Measurements from ENCODE around the gene SAXO1. TPM values are rescaled to one million over a fixed set of nuclear protein-coding genes. Genes with fewer than 3 reads are reported as not detected.

Gene SAXO1
- total and polyA plus RNA-seq, 7 donors = 0.08 to 1.9 (median 0.38) TPM; not detected in 4

DNA sequence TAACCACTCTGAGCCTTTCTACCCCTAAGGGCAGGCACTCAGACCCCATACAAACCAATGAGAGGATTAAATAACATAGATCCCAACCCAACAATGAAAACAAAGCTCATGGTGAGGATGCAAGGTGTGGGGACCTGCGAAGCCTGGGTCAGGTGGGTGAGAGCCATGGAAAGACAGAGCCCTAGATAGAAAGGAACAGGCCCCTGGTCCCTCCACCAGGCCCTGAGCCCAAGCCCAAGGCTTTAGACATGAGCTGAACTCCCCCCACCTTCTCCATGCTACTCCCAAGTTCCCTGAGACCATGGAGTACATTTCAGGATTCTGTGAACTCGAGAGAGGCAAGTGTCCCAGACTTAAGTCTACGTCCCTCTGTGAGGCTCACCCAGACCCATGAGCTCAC lies 106.5 kb downstream of the SAXO1 start:
- Histone ChIP-seq H3K27me3 (ENCODE audit: insufficient read depth in 3 of 3, low read length in 2 of 3) (no peaks in the 10 kb centered on the region), H3K27ac (no peak overlapping the region), H3K36me3 (ENCODE audit: insufficient read depth in 1 of 2, low read depth in 1 of 2) (no peaks in the 10 kb centered on the region), H3K4me3 (no peak overlapping the region), H3K9me3 (no peaks in the 10 kb centered on the region), H3K4me1 (no peaks in the 10 kb centered on the region)
- TF ChIP-seq, protein P1, sequence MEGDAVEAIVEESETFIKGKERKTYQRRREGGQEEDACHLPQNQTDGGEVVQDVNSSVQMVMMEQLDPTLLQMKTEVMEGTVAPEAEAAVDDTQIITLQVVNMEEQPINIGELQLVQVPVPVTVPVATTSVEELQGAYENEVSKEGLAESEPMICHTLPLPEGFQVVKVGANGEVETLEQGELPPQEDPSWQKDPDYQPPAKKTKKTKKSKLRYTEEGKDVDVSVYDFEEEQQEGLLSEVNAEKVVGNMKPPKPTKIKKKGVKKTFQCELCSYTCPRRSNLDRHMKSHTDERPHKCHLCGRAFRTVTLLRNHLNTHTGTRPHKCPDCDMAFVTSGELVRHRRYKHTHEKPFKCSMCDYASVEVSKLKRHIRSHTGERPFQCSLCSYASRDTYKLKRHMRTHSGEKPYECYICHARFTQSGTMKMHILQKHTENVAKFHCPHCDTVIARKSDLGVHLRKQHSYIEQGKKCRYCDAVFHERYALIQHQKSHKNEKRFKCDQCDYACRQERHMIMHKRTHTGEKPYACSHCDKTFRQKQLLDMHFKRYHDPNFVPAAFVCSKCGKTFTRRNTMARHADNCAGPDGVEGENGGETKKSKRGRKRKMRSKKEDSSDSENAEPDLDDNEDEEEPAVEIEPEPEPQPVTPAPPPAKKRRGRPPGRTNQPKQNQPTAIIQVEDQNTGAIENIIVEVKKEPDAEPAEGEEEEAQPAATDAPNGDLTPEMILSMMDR (IDR thresholded peaks at IDR 0.05) = no peak
- DNase-seq = no peak
- WGBS, 3 donors = 83 to 96% (median 88%) methylated on average over 3 of the region's 3 CpGs
- intact Hi-C loops (cut with DNase I) = no loop called here
- no peak for ATAC-seq

DNA sequence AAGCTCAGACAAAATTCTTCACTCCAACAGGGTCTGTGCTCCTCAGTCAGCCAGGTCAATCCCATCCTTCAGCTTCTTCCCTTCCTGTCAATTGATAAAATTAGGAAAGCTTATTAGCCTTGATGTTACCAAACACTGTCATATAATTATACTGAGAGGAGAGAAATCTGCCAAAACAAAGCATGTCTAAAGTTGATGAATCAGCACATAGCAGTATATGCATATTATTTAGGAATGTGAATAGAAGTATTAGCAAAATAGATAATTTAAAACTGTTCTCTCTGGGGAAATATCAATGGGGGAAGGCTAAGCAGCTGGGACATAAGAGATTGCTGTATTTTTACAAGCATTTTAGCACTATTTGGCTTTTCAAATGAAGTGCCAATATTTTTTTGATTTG lies 107.1 kb downstream of the SAXO1 start:
- no peaks in the 10 kb centered on the region for H3K27me3 ChIP-seq (ENCODE audit: insufficient read depth in 3 of 3, low read length in 2 of 3)
- TF ChIP-seq, protein P1 (IDR thresholded peaks at IDR 0.05) = no peak
- ATAC-seq (no peak), DNase-seq (no peak)
- H3K27ac ChIP-seq = no peak overlapping the region
- intact Hi-C loops (cut with DNase I) = no loop called here
- no peak overlapping the region for H3K4me3 ChIP-seq
- H3K4me1 ChIP-seq = no peaks in the 10 kb centered on the region
- H3K9me3 ChIP-seq = no peaks in the 10 kb centered on the region
- H3K36me3 ChIP-seq (ENCODE audit: insufficient read depth in 1 of 2, low read depth in 1 of 2) = no peaks in the 10 kb centered on the region

GRCh38 chr9:18923671-18924430 lies 109.2 kb downstream of the SAXO1 start:
- 91 to 96% (median 92%) methylated on average over 6 of the region's 6 CpGs for WGBS, 3 donors
- no peak overlapping the region for H3K4me3 ChIP-seq
- no peaks in the 10 kb centered on the region for H3K9me3 ChIP-seq
- TF ChIP-seq, protein P1 (IDR thresholded peaks at IDR 0.05) = no peak
- DNase-seq (no peak), ATAC-seq (no peak)
- intact Hi-C loops (cut with DNase I) = no loop called here
- H3K27ac ChIP-seq = no peak overlapping the region
- no peaks in the 10 kb centered on the region for H3K27me3 ChIP-seq (ENCODE audit: insufficient read depth in 3 of 3, low read length in 2 of 3)
- H3K36me3 ChIP-seq (ENCODE audit: insufficient read depth in 1 of 2, low read depth in 1 of 2) = no peaks in the 10 kb centered on the region
- no peaks in the 10 kb centered on the region for H3K4me1 ChIP-seq

- ATAC-seq (no peak), DNase-seq (no peak)
- WGBS, 3 donors = 43 to 56% (median 51%) methylated on average over 2 of the region's 2 CpGs
- no peaks in the 10 kb centered on the region for H3K27me3 ChIP-seq (ENCODE audit: insufficient read depth in 3 of 3, low read length in 2 of 3)
- intact Hi-C loops (cut with DNase I) = no loop called here
- no peak overlapping the region for H3K4me3 ChIP-seq
- H3K9me3 ChIP-seq = no peaks in the 10 kb centered on the region
- TF ChIP-seq, protein P1 (IDR thresholded peaks at IDR 0.05) = no peak
- no peaks in the 10 kb centered on the region for H3K4me1 ChIP-seq
- H3K36me3 ChIP-seq (ENCODE audit: insufficient read depth in 1 of 2, low read depth in 1 of 2) = no peaks in the 10 kb centered on the region
- no peak overlapping the region for H3K27ac ChIP-seq
These were observed 109.8 kb downstream of the SAXO1 start for GRCh38 chr9:18923167-18923566.
